GM21528 (cell line): Measurements from ENCODE around the gene MAN2B2.

Experiments used
- ATAC-seq: cut with Tn5 transposase; IDR thresholded peaks from one replicate; pipeline ENCODE4 v1.9.1; 2021; ENCODE audit warnings: mild to moderate bottlenecking, moderate library complexity; ENCODE audit not compliant: unreplicated experiment, low FRiP score

MAN2B2 gene

DNA sequence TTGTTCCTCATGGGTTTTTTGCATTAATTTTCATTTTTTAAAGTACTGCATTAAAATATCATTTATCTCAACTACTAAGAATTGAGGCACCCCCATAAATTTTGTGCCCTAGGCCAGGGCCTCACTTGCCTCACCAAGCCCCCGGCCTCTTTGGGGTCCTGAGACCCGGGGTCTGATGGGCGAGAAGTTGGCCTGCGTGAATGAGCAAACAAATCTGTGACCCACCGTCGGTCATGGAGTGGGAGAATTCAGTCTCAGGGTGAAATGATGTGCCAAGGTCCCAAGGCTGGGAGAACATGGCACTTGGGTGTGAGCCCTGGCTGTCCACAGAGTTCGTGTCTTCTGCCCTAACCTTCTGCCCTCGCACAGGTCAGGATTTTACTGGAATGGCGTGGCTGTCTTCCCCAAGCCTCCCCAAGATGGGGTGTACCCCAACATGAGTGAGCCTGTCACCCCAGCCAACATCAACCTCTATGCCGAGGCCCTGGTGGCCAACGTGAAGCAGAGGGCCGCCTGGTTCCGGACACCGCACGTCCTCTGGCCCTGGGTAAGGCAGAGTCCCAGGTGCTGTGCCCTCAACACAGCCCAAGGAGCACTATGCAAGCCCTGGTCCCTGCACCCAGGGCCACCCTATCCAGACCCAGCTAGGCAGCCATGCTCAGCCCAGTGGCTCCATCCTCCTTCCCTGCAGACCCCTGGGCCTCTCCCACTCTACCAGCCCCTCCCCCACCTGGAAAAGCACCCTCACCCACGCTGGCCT lies 18.0 kb downstream of the MAN2B2 start:
- no peak for ATAC-seq

GRCh38 chr4:6594341-6594740 lies 19.4 kb downstream of the MAN2B2 start:
- ATAC-seq = no peak

GRCh38 chr4:6594826-6595355 lies 19.9 kb downstream of the MAN2B2 start:
- no peak for ATAC-seq

DNA sequence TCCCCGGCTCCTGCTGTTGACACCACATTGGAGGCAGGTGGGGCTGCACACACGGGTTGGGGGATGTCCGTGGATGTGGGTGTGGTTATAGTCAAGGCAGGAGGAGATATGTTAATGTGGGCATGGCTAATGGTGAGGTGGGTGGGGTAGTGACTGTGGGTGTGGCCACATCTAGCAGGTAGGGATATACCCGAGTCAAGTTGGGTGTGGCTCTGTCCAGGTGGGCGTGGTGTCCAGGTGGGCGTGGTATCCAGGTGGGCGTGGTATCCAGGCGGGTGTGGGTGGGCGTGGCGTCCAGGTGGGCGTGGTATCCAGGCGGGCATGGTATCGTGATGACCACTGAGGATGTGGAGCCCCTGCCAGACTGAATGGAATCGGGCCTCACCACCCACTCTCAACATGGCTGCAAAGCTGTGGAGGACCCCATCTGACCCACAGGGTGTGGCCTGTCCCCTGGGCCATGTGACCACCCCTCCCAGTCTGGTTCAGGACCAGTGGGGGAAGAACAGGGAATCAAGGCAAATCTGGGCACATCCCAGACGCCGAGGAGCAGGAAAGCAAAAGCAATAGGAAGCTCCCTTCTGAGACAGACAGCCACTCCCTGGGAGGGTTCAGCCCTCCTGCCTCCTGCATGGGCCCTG lies 21.0 kb downstream of the MAN2B2 start:
- ATAC-seq = no peak

DNA sequence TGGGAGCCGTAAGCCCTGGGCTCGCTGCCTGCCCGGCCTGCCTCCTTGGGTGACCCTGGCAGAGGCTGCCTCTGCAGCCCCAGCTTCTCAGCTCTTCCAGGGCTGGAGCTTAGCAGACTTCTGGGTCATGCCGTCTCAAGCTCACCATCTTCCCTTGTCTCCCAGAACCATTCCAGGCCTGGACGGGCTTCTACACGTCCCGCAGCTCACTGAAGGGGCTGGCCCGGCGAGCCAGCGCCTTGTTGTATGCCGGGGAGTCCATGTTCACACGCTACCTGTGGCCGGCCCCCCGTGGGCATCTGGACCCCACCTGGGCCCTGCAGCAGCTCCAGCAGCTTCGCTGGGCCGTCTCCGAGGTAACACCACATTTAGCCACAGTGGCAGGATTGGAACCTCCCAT lies 22.0 kb downstream of the MAN2B2 start:
- ATAC-seq = no peak

GRCh38 chr4:6598127-6598526 lies 23.1 kb downstream of the MAN2B2 start:
- no peak for ATAC-seq

DNA sequence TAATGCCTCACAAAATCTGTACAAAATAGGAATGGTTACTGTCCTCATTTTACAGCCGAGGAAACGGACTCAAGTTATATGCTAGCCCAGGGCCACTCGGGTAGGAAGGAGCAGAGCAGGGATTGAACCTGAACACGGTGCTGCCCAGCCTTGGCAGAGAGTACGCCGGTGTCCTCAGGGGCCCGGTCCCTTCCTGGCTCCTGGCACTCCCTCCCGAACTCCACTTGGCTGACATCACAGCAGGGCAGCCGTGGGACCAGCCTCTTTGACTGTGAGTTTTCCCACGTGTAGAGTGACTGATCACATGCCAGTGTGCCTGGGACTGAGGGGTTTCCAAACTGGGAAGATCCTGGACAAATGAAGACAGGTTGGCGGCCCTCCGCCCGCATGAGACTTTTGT lies 23.7 kb downstream of the MAN2B2 start:
- no peak for ATAC-seq

DNA sequence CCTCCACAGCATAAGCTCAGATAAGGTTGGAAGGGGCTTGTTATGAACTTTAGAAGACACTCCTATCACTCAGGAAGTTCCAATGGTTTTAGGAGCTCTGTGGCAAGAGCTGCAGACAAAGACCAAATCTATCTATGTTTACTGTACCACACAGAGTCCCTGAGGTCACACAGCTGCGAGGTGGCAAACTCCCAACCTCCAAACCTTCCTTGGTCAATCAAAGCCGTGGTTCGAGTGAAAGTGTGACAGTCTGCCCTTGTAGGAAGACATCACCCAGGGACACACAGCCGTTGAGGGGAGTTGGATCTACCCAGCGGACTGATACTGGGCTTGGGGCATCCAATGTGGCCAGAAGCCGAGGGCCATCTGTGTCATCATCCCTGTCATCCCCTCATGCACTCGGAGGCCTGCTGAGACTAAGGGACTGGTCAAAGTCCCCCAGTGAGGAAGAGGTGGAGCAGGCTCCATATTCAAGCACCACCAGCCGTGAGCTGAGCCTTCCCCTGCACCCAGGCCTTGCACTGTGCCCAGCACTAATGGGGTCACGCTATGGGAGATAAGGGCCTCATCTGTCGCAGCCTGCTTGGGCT lies 26.8 kb downstream of the MAN2B2 start:
- ATAC-seq = no peak

DNA sequence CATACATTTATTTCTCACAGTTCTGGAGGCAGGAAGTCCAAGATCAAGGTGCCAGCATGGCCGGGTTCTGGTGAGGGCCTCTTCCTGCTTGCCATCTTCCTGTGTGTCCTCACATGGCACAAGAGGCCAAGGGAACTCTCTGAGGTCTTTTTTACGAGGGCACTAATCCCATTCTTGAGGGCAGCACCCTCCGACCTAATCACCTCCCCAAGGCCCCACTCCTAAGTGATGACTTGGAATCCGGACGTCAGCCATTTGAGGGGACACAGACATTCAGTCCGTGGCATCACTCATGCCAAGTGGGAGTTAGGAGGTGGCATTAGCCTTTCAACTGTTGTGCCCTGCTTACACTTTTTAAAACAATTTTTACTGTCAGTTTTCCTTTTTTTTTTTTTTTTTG lies 27.3 kb downstream of the MAN2B2 start:
- no peak for ATAC-seq

DNA sequence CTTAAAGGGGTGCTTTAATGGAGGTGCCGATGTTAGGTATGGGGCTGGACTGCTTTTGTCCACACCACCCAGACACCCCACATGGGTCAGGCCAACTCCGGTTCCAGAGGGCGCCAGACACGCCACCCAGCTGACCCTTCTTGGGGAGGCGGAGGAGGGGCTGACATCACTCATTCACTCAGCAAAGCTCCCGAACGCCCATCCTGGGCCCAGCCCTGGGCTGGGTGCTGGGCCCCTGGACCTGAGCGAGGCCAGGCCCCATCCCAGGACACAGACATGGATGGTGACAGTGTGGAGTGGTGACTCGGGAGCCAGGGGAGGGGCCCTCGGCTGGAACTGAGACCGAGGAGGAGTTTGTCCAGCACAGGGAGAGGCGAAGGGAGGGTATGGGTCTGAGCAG lies 28.1 kb downstream of the MAN2B2 start:
- ATAC-seq = no peak

- ATAC-seq = no peak
Observed at GRCh38 chr4:6605114-6605513, 30.1 kb downstream of the MAN2B2 start.

DNA sequence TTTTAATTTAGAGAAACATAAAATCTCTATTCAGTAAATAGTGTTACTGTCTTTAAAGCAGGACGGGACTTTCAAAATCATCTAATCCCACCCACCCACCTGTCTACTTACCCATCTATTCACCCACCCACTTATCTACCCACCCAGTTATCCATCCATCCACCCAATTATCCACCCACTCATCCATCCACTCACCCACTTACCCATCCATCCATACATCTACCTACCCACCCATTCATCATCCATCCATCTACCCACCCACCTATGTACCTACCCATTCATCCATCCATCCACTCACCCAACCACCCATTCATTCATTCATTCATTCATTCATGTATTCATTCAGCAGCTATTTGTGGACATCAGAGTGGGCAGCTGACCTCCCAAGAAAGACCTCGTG lies 30.6 kb downstream of the MAN2B2 start:
- ATAC-seq = no peak

DNA sequence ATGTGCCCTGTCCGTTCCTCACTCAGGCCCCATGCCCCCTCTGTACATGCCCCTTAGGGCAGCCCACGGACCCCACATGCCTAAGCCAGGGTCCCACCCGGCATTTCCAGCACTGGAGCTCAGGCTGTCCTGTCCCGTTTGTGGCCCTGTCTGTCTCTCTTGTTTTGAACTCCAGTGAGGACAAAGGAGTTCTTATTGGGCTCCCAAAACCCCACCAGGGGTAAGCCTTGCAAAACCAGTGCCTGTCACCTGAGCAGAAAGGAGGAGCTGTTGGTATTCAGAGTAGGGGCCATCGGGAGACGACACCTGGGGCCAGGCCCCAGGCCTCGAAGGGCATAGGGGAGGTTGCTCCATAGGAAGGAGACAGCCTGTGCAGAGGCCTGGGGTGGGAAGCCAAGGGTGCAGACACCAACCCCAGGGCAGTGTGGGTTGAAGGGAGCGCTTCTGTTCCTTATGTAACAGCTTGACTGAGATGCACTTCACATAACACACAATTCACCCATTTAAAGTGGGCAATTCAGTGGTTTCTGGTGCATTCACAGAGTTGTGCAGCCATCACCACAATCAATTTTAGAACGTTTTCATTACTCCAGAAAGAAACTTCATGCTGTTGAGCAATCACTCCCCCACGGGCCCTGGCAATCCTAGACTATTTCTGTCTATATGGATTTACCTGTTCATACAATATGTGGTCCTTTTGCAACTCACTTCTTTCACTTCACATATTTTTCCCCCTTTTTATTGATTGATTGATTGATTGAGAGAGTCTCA lies 31.7 kb downstream of the MAN2B2 start:
- no peak for ATAC-seq

- ATAC-seq = no peak
Observed at GRCh38 chr4:6607368-6608055, 32.5 kb downstream of the MAN2B2 start.

DNA sequence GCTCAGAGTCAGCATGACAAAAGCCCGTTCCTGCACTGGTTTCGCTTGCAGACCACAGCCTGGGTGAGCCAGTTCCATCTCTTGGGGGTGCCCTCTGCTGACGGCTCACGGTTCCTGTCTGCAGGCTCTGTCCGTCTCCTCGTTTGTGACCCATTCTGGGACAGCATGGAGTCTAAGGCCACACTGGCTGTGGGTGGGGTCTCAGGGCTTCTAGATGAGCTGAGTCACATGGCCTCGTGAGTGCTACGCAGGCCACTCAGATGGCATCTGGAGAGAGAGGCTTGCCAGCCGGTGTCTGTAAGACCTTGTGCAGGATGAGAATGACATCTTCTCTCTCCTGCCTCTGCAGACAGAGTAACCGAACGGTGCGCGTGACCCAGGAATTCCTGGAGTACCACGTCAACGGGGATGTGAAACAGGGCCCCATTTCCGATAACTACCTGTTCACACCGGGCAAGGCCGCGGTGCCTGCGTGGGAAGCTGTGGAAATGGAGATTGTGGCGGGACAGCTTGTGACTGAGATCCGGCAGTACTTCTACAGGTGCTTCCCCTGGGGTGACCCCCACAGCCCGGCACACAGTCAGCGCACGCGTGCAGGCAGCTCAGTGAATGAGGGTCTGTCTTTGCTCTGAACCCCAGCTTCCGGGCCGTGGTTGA lies 33.9 kb downstream of the MAN2B2 start:
- no peak for ATAC-seq

- ATAC-seq = no peak
Observed at GRCh38 chr4:6609415-6610079, 34.6 kb downstream of the MAN2B2 start.

GRCh38 chr4:6610856-6611430 lies 36.0 kb downstream of the MAN2B2 start:
- no peak for ATAC-seq

GRCh38 chr4:6612961-6613675 lies 38.1 kb downstream of the MAN2B2 start:
- no peak for ATAC-seq
